Measurements from ENCODE around the gene HIVEP3.

DNA sequence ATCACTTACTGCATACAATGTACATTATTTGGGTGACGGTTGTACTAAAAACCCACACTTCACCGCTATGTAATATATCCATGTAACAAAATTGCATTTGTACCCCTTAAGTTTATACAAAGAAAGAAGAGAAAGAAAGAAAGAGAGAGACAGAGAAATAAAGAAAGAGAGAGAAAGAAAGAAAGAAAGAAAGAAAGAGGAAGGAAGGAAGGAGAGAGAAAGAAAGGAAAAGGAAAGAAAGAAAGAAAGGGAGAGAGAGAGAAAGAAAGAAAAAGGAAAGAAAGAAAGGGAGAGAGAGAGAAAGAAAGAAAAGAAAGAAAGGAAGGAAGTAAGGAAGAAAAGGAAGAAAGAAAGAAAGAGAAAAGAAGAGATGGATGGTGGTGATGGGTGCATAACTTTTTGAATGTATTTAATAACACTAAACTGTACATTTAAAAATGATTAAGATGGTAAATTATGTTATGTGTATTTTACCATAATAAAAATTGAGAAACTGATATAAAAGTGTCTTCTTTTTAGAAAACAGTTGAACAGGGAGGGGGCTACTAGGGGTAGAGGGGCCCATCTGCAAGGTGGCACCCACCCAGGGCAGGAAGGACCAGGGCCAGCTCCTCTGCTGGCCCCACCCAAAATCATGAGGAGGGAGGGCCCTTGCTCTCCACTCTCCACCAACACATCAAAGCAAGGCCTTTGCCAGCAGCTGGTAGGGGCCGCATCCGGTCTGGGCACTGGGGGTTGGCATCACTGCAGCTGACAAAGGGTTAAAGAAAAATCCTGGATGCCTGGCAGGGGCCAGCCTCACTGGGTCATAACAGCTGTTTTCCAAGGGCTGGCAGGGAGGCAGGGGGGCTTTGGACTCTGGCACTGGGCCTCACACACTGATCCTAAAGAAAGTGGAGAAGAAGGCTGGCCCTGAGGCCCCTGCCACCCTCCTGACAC is 280.4 kb downstream of the HIVEP3 start:
- TF ChIP-seq YY1 (IDR thresholded peaks at IDR 0.05; ENCODE audit: insufficient read depth, insufficient read length) (no peak), ZNF274 (IDR thresholded peaks at IDR 0.05; ENCODE audit: low read depth, low read length) (no peak), SUZ12 (IDR thresholded peaks at IDR 0.05; ENCODE audit: extremely low read depth, insufficient read depth, insufficient read length) (no peak)
